ENCODE results near the gene LAPTM5. TPM values are rescaled to one million over a fixed set of nuclear protein-coding genes. Genes with fewer than 3 reads are reported as not detected.

Gene LAPTM5
- total RNA-seq, 1 experiment from 2014 or later = 0.15 TPM

GRCh38 chr1:30804822-30805221, 47.2 kb upstream of the LAPTM5 start:
- H3K4me1 ChIP-seq (ENCODE audit: insufficient read depth, low read length) = peaks cover 6% of the 10 kb centered on the region; the same call in 1 of the 2 replicates
- H2BK120ac ChIP-seq (ENCODE audit: low read depth, low read length, poor library complexity, severe bottlenecking) = no peak overlapping the region
- no peaks in the 10 kb centered on the region for H4K20me1 ChIP-seq (ENCODE audit: control insufficient read depth, insufficient read depth, insufficient read length)
- H3K18ac ChIP-seq (ENCODE audit: insufficient read length, low read depth, low read length) = no peak overlapping the region
- DNase-seq = no peak
- Mint-ChIP-seq H3K27ac (peak overlapping the region in 2 of 3 experiments; percentile 1 to 54; a peak in 3 of 7 replicates), H3K27me3 (ENCODE audit: low read depth) (peaks cover 17% of the 10 kb centered on the region), H3K4me1 (peaks cover 55 to 61% of the 10 kb centered on the region in 2 experiments), H3K4me3 (peak overlapping the region in 1 of 2 experiments; percentile 39; a peak in 2 of 5 replicates), H3K9me3 (no peaks in the 10 kb centered on the region; a peak in 1 of 5 replicates), H3K36me3 (ENCODE audit: insufficient read depth in 1 of 3, low read depth in 3 of 3) (no peaks in the 10 kb centered on the region)
- no peak overlapping the region for H3K23ac ChIP-seq (ENCODE audit: insufficient read length, low read depth, low read length)
- H3K56ac ChIP-seq (ENCODE audit: insufficient read length, low read depth, low read length) = no peak overlapping the region
- no peak overlapping the region for H3K4ac ChIP-seq (ENCODE audit: low read depth, low read length)
- no peak overlapping the region for H2BK15ac ChIP-seq (ENCODE audit: low read depth, low read length)
- H3K27me3 ChIP-seq (ENCODE audit: insufficient read depth, low read length) = no peaks in the 10 kb centered on the region
- no peak overlapping the region for H4K91ac ChIP-seq (ENCODE audit: insufficient read length, low read depth, low read length)
- no peaks in the 10 kb centered on the region for H3K9me3 ChIP-seq (ENCODE audit: control insufficient read depth, low read depth, low read length)
- no peak for TF ChIP-seq CTCF (conservative IDR thresholded peaks at IDR 0.05)
- H4K8ac ChIP-seq (replicated peaks; ENCODE audit: insufficient read length, low read depth, low read length) = no peak overlapping the region
- no peak overlapping the region for H3K4me2 ChIP-seq (ENCODE audit: insufficient read depth, insufficient read length, low read length)
- no peak overlapping the region for H2AFZ ChIP-seq (ENCODE audit: low read length)
- H3K27ac ChIP-seq (ENCODE audit: insufficient read length, low read depth, low read length) = no peak overlapping the region
- no peaks in the 10 kb centered on the region for H3K79me1 ChIP-seq (ENCODE audit: insufficient read depth, low read depth, low read length, poor library complexity, severe bottlenecking)
- H2AK5ac ChIP-seq (ENCODE audit: insufficient read length, low read length) = no peak overlapping the region
- H3T11ph ChIP-seq (ENCODE audit: low read length) = no peak overlapping the region
- no peak overlapping the region for H3K14ac ChIP-seq (ENCODE audit: insufficient read depth, low read length)
- WGBS (ENCODE audit: extremely low coverage, insufficient read length, low lambda C conversion rate) = no CpG with 5 or more reads among the region's 5 CpGs
- no peaks in the 10 kb centered on the region for H3K23me2 ChIP-seq (ENCODE audit: insufficient read length, low read depth, low read length, poor library complexity, severe bottlenecking)
- no peak overlapping the region for H4K5ac ChIP-seq (ENCODE audit: insufficient read length, low read depth, low read length)
- no peaks in the 10 kb centered on the region for H3K79me2 ChIP-seq (ENCODE audit: insufficient read depth, low read length)
- H2BK20ac ChIP-seq (ENCODE audit: low read depth, low read length, poor library complexity, severe bottlenecking) = no peak overlapping the region
- no peak overlapping the region for H2BK5ac ChIP-seq (ENCODE audit: insufficient read length, low read length)
- H3K9ac ChIP-seq (ENCODE audit: extremely low read depth, insufficient read length, low read length) = no peak overlapping the region
- H2BK12ac ChIP-seq (ENCODE audit: insufficient read length, low read depth, low read length) = no peak overlapping the region
